Astrocyte of the spinal cord (primary cell): ENCODE measurements around the gene TENT4A.

Experiments
- DNase-seq: peaks from one replicate; pipeline ENCODE4 v3.0.0; 2011; ENCODE audit warnings: low read depth, low spot score
- H3K4me3 ChIP-seq: 2 replicates; pipeline ENCODE4 v1.5.1; 2011; ENCODE audit warnings: low read depth, mild to moderate bottlenecking, low read length, moderate library complexity
- CTCF ChIP-seq: IDR thresholded peaks from 2 replicates; pipeline ENCODE4 v1.5.1; 2012; ENCODE audit warnings: low read depth, mild to moderate bottlenecking, low read length, inconsistent platforms
- in situ Hi-C: cut with HindIII; loops from 2 replicates; pipeline ENCODE4 v1.10.0; 2017; ENCODE audit warnings: low sequenced_read_pairs

The TENT4A gene

GRCh38 chr5:6674886-6675285 lies 38.3 kb upstream of the TENT4A start:
- no peak for TF ChIP-seq CTCF
- no peak for DNase-seq
- H3K4me3 ChIP-seq = no peak overlapping the region
- in situ Hi-C loops = no loop called here

GRCh38 chr5:6675784-6676491 lies 37.3 kb upstream of the TENT4A start:
- DNase-seq = no peak
- H3K4me3 ChIP-seq = no peak overlapping the region
- TF ChIP-seq CTCF = no peak
- in situ Hi-C loops = no loop called here

GRCh38 chr5:6676702-6677101 lies 36.5 kb upstream of the TENT4A start:
- no peak for DNase-seq
- TF ChIP-seq CTCF = no peak
- in situ Hi-C loops = no loop called here
- no peak overlapping the region for H3K4me3 ChIP-seq

- no peak for TF ChIP-seq CTCF
- H3K4me3 ChIP-seq = no peak overlapping the region
- DNase-seq = no peak
- in situ Hi-C loops = no loop called here
Observed at GRCh38 chr5:6678385-6678784, 34.8 kb upstream of the TENT4A start.

- no peak for DNase-seq
- in situ Hi-C loops = no loop called here
- TF ChIP-seq CTCF = no peak
- no peak overlapping the region for H3K4me3 ChIP-seq
Observed at GRCh38 chr5:6680922-6681321, 32.3 kb upstream of the TENT4A start.

GRCh38 chr5:6681682-6682081 lies 31.6 kb upstream of the TENT4A start:
- no peak overlapping the region for H3K4me3 ChIP-seq
- no peak for TF ChIP-seq CTCF
- no peak for DNase-seq
- in situ Hi-C loops = no loop called here
